H9 (cell line): ENCODE measurements around the gene CBX1. TPM values are rescaled to one million over a fixed set of nuclear protein-coding genes. Genes with fewer than 3 reads are reported as not detected.

ENCODE experiments used
- DNase-seq: peaks from one replicate; pipeline ENCODE4 v3.0.0-alpha.2; 2017
- H2AFZ ChIP-seq: one replicate; pipeline ENCODE4 v1.6.1; 2013; ENCODE audit warnings: mild to moderate bottlenecking, low read length, control low read depth, moderate library complexity
- H2AK5ac ChIP-seq: 2 replicates; pipeline ENCODE4 v1.6.1; 2013; ENCODE audit warnings: low read length, control low read depth, mixed read lengths; ENCODE audit not compliant: insufficient read length
- H2BK120ac ChIP-seq: one replicate; pipeline ENCODE4 v1.6.1; 2013; ENCODE audit warnings: low read depth, mild to moderate bottlenecking, low read length, control low read depth, inconsistent platforms; ENCODE audit not compliant: poor library complexity, severe bottlenecking
- H2BK12ac ChIP-seq: 2 replicates; pipeline ENCODE4 v1.6.1; 2013; ENCODE audit warnings: low read length, control low read depth, mixed read lengths, low read depth; ENCODE audit not compliant: insufficient read length
- H2BK15ac ChIP-seq: 2 replicates; pipeline ENCODE4 v1.6.1; 2013; ENCODE audit warnings: low read depth, low read length, control low read depth
- H2BK20ac ChIP-seq: one replicate; pipeline ENCODE4 v1.6.1; 2013; ENCODE audit warnings: low read depth, mild to moderate bottlenecking, low read length, control low read depth, inconsistent platforms; ENCODE audit not compliant: poor library complexity, severe bottlenecking
- H2BK5ac ChIP-seq: 2 replicates; pipeline ENCODE4 v1.6.1; 2013; ENCODE audit warnings: low read length, control low read depth, mixed read lengths; ENCODE audit not compliant: insufficient read length
- H3K14ac ChIP-seq: 2 replicates; pipeline ENCODE4 v1.6.1; 2013; ENCODE audit warnings: low read length, control low read depth; ENCODE audit not compliant: insufficient read depth
- H3K18ac ChIP-seq: 2 replicates; pipeline ENCODE4 v1.6.1; 2013; ENCODE audit warnings: low read depth, mild to moderate bottlenecking, mixed read lengths, low read length, control low read depth; ENCODE audit not compliant: insufficient read length
- H3K23ac ChIP-seq: 2 replicates; pipeline ENCODE4 v1.6.1; 2013; ENCODE audit warnings: low read length, control low read depth, mixed read lengths, low read depth; ENCODE audit not compliant: insufficient read length
- H3K23me2 ChIP-seq: 2 replicates; pipeline ENCODE4 v1.6.1; 2013; ENCODE audit warnings: low read depth, mild to moderate bottlenecking, mixed read lengths, low read length, control low read depth; ENCODE audit not compliant: insufficient read length, poor library complexity, severe bottlenecking
- H3K27ac ChIP-seq: 2 replicates; pipeline ENCODE4 v1.5.1; 2013; ENCODE audit warnings: low read length, control low read depth, mixed read lengths, low read depth; ENCODE audit not compliant: insufficient read length
- H3K27me3 ChIP-seq: 2 replicates; pipeline ENCODE4 v1.6.1; 2013; ENCODE audit warnings: low read length, control low read depth, inconsistent platforms; ENCODE audit not compliant: insufficient read depth
- H3K4ac ChIP-seq: 2 replicates; pipeline ENCODE4 v1.6.1; 2013; ENCODE audit warnings: low read depth, mild to moderate bottlenecking, control low read depth, inconsistent platforms, low read length, moderate library complexity
- H3K4me1 ChIP-seq: 2 replicates; pipeline ENCODE4 v1.6.1; 2013; ENCODE audit warnings: low read length, control low read depth, inconsistent platforms; ENCODE audit not compliant: insufficient read depth
- H3K4me2 ChIP-seq: 2 replicates; pipeline ENCODE4 v1.6.1; 2013; ENCODE audit warnings: low read length, control low read depth, mixed read lengths; ENCODE audit not compliant: insufficient read length, insufficient read depth
- H3K56ac ChIP-seq: 2 replicates; pipeline ENCODE4 v1.6.1; 2013; ENCODE audit warnings: low read depth, mild to moderate bottlenecking, mixed read lengths, low read length, control low read depth; ENCODE audit not compliant: insufficient read length
- H3K79me1 ChIP-seq: 2 replicates; pipeline ENCODE4 v1.6.1; 2013; ENCODE audit warnings: low read depth, mild to moderate bottlenecking, moderate library complexity, low read length, control low read depth, inconsistent platforms; ENCODE audit not compliant: insufficient read depth, poor library complexity, severe bottlenecking
- H3K79me2 ChIP-seq: 2 replicates; pipeline ENCODE4 v1.6.1; 2013; ENCODE audit warnings: low read length, control low read depth, inconsistent platforms; ENCODE audit not compliant: insufficient read depth
- H3K9ac ChIP-seq: 2 replicates; pipeline ENCODE4 v1.6.1; 2013; ENCODE audit warnings: low read length, control low read depth, mixed read lengths; ENCODE audit not compliant: insufficient read length; ENCODE audit errors: extremely low read depth
- H3K9me3 ChIP-seq: one replicate; pipeline ENCODE4 v1.6.1; 2013; ENCODE audit warnings: low read depth, low read length, inconsistent platforms; ENCODE audit not compliant: control insufficient read depth
- H3T11ph ChIP-seq: one replicate; pipeline ENCODE4 v1.6.1; 2013; ENCODE audit warnings: mild to moderate bottlenecking, low read length, control low read depth, inconsistent platforms
- H4K20me1 ChIP-seq: one replicate; pipeline ENCODE4 v1.6.1; 2013; ENCODE audit not compliant: control insufficient read depth, insufficient read length, insufficient read depth
- H4K5ac ChIP-seq: 2 replicates; pipeline ENCODE4 v1.6.1; 2013; ENCODE audit warnings: low read depth, mild to moderate bottlenecking, mixed read lengths, low read length, control low read depth; ENCODE audit not compliant: insufficient read length
- H4K8ac ChIP-seq: replicated peaks from 2 replicates; pipeline ENCODE4 v1.6.1; 2013; ENCODE audit warnings: low read length, control low read depth, mixed read lengths, low read depth; ENCODE audit not compliant: insufficient read length
- H4K91ac ChIP-seq: 2 replicates; pipeline ENCODE4 v1.6.1; 2013; ENCODE audit warnings: low read depth, mild to moderate bottlenecking, moderate library complexity, mixed read lengths, low read length, control low read depth; ENCODE audit not compliant: insufficient read length
- H3K27ac Mint-ChIP-seq, 3 experiments: 2 replicates in 2 of 3; 3 replicates in 1 of 3; pipeline ENCODE4 v1.8.0; 2020 to 2021; ENCODE audit warnings: mixed read lengths in 3 of 3, mild to moderate bottlenecking in 1 of 3, moderate library complexity in 1 of 3
- H3K27me3 Mint-ChIP-seq: 2 replicates; pipeline ENCODE4 v1.8.0; 2021; ENCODE audit warnings: low read depth, mild to moderate bottlenecking, moderate library complexity, mixed read lengths
- H3K36me3 Mint-ChIP-seq, 3 experiments: 2 replicates in 2 of 3; 3 replicates in 1 of 3; pipeline ENCODE4 v1.8.0; 2020 to 2021; ENCODE audit warnings: low read depth in 3 of 3, mixed read lengths in 3 of 3; ENCODE audit not compliant: insufficient read depth in 1 of 3
- H3K4me1 Mint-ChIP-seq, 2 experiments: 2 replicates each; pipeline ENCODE4 v1.8.0; 2020; ENCODE audit warnings: mixed read lengths in 2 of 2
- H3K4me3 Mint-ChIP-seq, 2 experiments: 2 replicates in 1 of 2; 3 replicates in 1 of 2; pipeline ENCODE4 v1.8.0; 2020 to 2021; ENCODE audit warnings: mild to moderate bottlenecking in 2 of 2, mixed read lengths in 2 of 2, moderate library complexity in 1 of 2
- H3K9me3 Mint-ChIP-seq, 2 experiments: 2 replicates in 1 of 2; 3 replicates in 1 of 2; pipeline ENCODE4 v1.8.0; 2020; ENCODE audit warnings: mild to moderate bottlenecking in 2 of 2, mixed read lengths in 2 of 2, moderate library complexity in 1 of 2
- WGBS: extraction: QIAGEN DNeasy Blood & Tissue Kit; methylation state at CpG from one replicate; pipeline ENCODE4 v1.1.7; 2013; ENCODE audit warnings: missing lambda C conversion rate, low lambda C conversion rate, mixed read lengths; ENCODE audit not compliant: insufficient read length; ENCODE audit errors: extremely low coverage; 5-methylcytosine and 5-hydroxymethylcytosine counted together
- total RNA-seq: library from RNA; stranded (reverse); gene quantifications from 2 replicates; pipeline ENCODE4 v1.2.1, GENCODE V29; 2021
- TF ChIP-seq, protein P1 (sequence below): fragments of 200-600 bp; sonication (generic); conservative IDR thresholded peaks from 3 replicates; pipeline ENCODE4 v1.8.0; 2021; ENCODE audit warnings: antibody characterized with exemption, mild to moderate bottlenecking

Gene CBX1
- total RNA-seq, 1 experiment from 2014 or later: 155 TPM

DNA sequence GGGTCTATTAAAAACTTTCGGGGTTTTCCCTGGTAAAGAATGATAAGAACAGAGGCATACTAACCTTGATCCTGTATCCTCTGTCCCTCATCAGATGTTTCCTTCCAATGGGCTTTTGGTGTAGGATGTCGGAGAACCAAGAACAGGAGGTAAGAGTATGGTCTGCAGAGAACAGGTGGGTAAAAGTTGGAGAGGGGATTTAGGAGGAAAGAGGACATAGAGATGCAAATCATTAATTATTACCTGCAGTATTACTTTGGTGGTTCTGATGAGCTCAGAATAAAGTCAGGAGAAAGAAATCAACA, 10.6 kb upstream of the CBX1 start:
- no peak overlapping the region for H2BK120ac ChIP-seq
- H3K56ac ChIP-seq: no peak overlapping the region
- no peak overlapping the region for H2AK5ac ChIP-seq
- no peak overlapping the region for H3K4ac ChIP-seq
- H4K91ac ChIP-seq: no peak overlapping the region
- H3K27me3 ChIP-seq: no peaks in the 10 kb centered on the region
- H3K23me2 ChIP-seq: peaks cover 3% of the 10 kb centered on the region
- no peak overlapping the region for H4K8ac ChIP-seq
- TF ChIP-seq, protein P1, sequence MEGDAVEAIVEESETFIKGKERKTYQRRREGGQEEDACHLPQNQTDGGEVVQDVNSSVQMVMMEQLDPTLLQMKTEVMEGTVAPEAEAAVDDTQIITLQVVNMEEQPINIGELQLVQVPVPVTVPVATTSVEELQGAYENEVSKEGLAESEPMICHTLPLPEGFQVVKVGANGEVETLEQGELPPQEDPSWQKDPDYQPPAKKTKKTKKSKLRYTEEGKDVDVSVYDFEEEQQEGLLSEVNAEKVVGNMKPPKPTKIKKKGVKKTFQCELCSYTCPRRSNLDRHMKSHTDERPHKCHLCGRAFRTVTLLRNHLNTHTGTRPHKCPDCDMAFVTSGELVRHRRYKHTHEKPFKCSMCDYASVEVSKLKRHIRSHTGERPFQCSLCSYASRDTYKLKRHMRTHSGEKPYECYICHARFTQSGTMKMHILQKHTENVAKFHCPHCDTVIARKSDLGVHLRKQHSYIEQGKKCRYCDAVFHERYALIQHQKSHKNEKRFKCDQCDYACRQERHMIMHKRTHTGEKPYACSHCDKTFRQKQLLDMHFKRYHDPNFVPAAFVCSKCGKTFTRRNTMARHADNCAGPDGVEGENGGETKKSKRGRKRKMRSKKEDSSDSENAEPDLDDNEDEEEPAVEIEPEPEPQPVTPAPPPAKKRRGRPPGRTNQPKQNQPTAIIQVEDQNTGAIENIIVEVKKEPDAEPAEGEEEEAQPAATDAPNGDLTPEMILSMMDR: no peak
- H4K5ac ChIP-seq: no peak overlapping the region
- H4K20me1 ChIP-seq: no peaks in the 10 kb centered on the region
- no peak overlapping the region for H3K18ac ChIP-seq
- peaks cover 4% of the 10 kb centered on the region for H3K79me1 ChIP-seq
- no peaks in the 10 kb centered on the region for H3K9me3 ChIP-seq
- no peak overlapping the region for H2BK20ac ChIP-seq
- no peak overlapping the region for H2BK12ac ChIP-seq
- no peak overlapping the region for H2BK5ac ChIP-seq
- H3K4me2 ChIP-seq: no peak overlapping the region
- H2AFZ ChIP-seq: no peak overlapping the region
- no CpG with 5 or more reads among the region's 2 CpGs for WGBS
- peaks cover 8% of the 10 kb centered on the region; the same call in 1 of the 2 replicates for H3K79me2 ChIP-seq
- H3K27ac ChIP-seq: no peak overlapping the region
- H3K4me1 ChIP-seq: peaks cover 4% of the 10 kb centered on the region; the same call in 1 of the 2 replicates
- H3K9ac ChIP-seq: no peak overlapping the region
- DNase-seq: no peak
- no peak overlapping the region for H3K23ac ChIP-seq
- H3K27me3 Mint-ChIP-seq: no peaks in the 10 kb centered on the region
- H2BK15ac ChIP-seq: no peak overlapping the region
- no peak overlapping the region for H3K4me3 Mint-ChIP-seq
- H3K27ac Mint-ChIP-seq: no peak overlapping the region
- H3T11ph ChIP-seq: no peak overlapping the region
- no peak overlapping the region for H3K14ac ChIP-seq
- H3K4me1 Mint-ChIP-seq: peaks cover 10% of the 10 kb centered on the region in 2 experiments
- H3K9me3 Mint-ChIP-seq: no peaks in the 10 kb centered on the region
- peaks cover 4 to 27% (median 26%) of the 10 kb centered on the region in 3 experiments; a peak in 6 of 7 replicates for H3K36me3 Mint-ChIP-seq
